ENCODE results near the gene SETMAR. TPM values are rescaled to one million over a fixed set of nuclear protein-coding genes. Genes with fewer than 3 reads are reported as not detected.

The SETMAR gene
- total and polyA plus RNA-seq, 2 of the 13 experiments (the other 11 are each of a cell fraction or from before 2014, with no cell fraction given) = 7.0 to 16.7 TPM

- TF ChIP-seq RFXANK (CRISPR knock-in tag; IDR thresholded peaks at IDR 0.05) (no peak), PHF20 (CRISPR knock-in tag; IDR thresholded peaks at IDR 0.05) (no peak), JUN (CRISPR knock-in tag; IDR thresholded peaks at IDR 0.05) (no peak), YEATS4 (CRISPR knock-in tag; IDR thresholded peaks at IDR 0.05; ENCODE audit: borderline replicate concordance) (no peak), CREBL2 (CRISPR knock-in tag; IDR thresholded peaks at IDR 0.05; ENCODE audit: borderline replicate concordance) (no peak), HOXA5 (CRISPR knock-in tag; IDR thresholded peaks at IDR 0.05) (no peak), ZSCAN22 (CRISPR knock-in tag; IDR thresholded peaks at IDR 0.05) (no peak), KAT8 (CRISPR knock-in tag; IDR thresholded peaks at IDR 0.05) (no peak), ZNF800 (CRISPR knock-in tag; IDR thresholded peaks at IDR 0.05) (no peak), NONO (IDR thresholded peaks at IDR 0.05) (no peak), NONO (CRISPR knock-in tag; conservative IDR thresholded peaks at IDR 0.05) (no peak), ZBTB14 (CRISPR knock-in tag; IDR thresholded peaks at IDR 0.05) (no peak), ATF2 (CRISPR knock-in tag; IDR thresholded peaks at IDR 0.05) (no peak), HOXA9 (CRISPR knock-in tag; IDR thresholded peaks at IDR 0.05; ENCODE audit: borderline replicate concordance) (no peak), ZNF335 (CRISPR knock-in tag; IDR thresholded peaks at IDR 0.05) (no peak), CTCF (CRISPR knock-in tag; IDR thresholded peaks at IDR 0.05) (peak; percentile 45), CENPT (CRISPR knock-in tag; IDR thresholded peaks at IDR 0.05; ENCODE audit: low read depth) (no peak), MIXL1 (CRISPR knock-in tag; IDR thresholded peaks at IDR 0.05) (0 out of 2 replicates have a peak, but pooled peaks have one; percentile 38)
Observed at GRCh38 chr3:4271834-4272233, 31.3 kb upstream of the SETMAR start (continued).
